GM12891 (cell line): ENCODE measurements around the gene SNX32.
"Not testable (repeated sequence)": the region's sequence is repeated elsewhere in the genome, so short reads cannot be mapped to it uniquely, and the experiment has no call there.

Source experiments
- DNase-seq: peaks from one replicate; pipeline ENCODE4 v3.0.0; 2011; ENCODE audit warnings: low spot score; ENCODE audit not compliant: insufficient read length
- FAIRE-seq: peaks from 2 replicates; lab custom pipeline; 2011; peaks lifted over from hg19 to GRCh38; lab: Jason Lieb, UNC
- PAX5 ChIP-seq: IDR thresholded peaks from 2 replicates; pipeline ENCODE4 v1.6.1; 2011; ENCODE audit warnings: low read length, moderate library complexity, mild to moderate bottlenecking; ENCODE audit not compliant: insufficient read depth, severe bottlenecking
- POLR2A ChIP-seq: IDR thresholded peaks from 2 replicates; pipeline ENCODE4 v1.6.1; 2011; ENCODE audit warnings: low read depth, low read length, control low read depth
- POLR2AphosphoS5 ChIP-seq: IDR thresholded peaks from 2 replicates; pipeline ENCODE4 v1.6.1; 2011; ENCODE audit warnings: low read depth, low read length, control low read depth
- POU2F2 ChIP-seq: IDR thresholded peaks from 2 replicates; pipeline ENCODE4 v1.6.1; 2011; ENCODE audit warnings: low read depth, mild to moderate bottlenecking, control low read depth, low read length, moderate library complexity
- SPI1 ChIP-seq: IDR thresholded peaks from 2 replicates; pipeline ENCODE4 v1.6.1; 2011; ENCODE audit warnings: low read depth, low read length, control low read depth
- TAF1 ChIP-seq: IDR thresholded peaks from 2 replicates; pipeline ENCODE4 v1.6.1; 2011; ENCODE audit warnings: low read depth, low read length, control low read depth

The SNX32 gene

DNA sequence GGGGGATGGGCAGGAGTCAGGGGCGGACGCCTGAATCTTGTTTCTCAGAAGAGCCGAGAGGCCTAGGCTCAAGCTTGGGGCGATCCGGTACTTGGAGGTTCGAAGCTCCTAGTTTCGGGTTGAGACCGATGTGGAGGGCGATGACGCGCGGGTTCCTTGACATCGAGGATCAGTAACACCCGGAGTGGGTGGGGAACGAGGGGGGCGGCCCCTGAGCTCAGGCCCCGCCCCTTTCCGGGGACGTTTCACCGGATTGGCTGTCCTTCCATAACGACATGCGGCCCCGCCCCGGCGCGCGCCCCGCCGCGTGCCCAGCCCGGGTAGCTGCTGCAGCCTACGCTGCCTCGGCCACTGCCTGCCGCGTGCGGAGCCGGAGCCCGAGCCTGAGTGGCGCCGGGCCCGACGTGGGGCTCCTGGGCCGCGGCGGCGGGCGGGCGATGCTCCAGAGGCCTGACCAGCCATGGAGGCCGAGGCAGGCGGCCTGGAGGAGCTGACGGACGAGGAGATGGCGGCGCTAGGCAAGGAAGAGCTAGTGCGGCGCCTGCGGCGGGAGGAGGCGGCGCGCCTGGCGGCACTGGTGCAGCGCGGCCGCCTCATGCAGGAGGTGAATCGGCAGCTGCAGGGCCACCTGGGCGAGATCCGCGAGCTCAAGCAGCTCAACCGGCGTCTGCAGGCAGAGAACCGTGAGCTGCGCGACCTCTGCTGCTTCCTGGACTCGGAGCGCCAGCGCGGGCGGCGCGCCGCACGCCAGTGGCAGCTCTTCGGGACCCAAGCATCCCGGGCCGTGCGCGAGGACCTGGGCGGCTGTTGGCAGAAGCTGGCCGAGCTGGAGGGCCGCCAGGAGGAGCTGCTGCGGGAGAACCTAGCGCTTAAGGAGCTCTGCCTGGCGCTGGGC is 56.8 kb downstream of the SNX32 start, which contains the start of gene CCDC85B:
CCDC85B (plus strand) TSS at position 350 of the 895 bp plus-strand sequence; CDS start at position 461, 111 bp downstream.
- peak; percentile 86 for DNase-seq
- no peak for TF ChIP-seq SPI1
- no peak; the same call in 1 of the 2 replicates for TF ChIP-seq POU2F2
- TF ChIP-seq POLR2AphosphoS5, result peak; percentile 77
- no peak for TF ChIP-seq PAX5
- peak; percentile 55; the same call in 1 of the 2 replicates for TF ChIP-seq TAF1
- peak; percentile 80 for TF ChIP-seq POLR2A
- FAIRE-seq, result peak; percentile 91

DNA sequence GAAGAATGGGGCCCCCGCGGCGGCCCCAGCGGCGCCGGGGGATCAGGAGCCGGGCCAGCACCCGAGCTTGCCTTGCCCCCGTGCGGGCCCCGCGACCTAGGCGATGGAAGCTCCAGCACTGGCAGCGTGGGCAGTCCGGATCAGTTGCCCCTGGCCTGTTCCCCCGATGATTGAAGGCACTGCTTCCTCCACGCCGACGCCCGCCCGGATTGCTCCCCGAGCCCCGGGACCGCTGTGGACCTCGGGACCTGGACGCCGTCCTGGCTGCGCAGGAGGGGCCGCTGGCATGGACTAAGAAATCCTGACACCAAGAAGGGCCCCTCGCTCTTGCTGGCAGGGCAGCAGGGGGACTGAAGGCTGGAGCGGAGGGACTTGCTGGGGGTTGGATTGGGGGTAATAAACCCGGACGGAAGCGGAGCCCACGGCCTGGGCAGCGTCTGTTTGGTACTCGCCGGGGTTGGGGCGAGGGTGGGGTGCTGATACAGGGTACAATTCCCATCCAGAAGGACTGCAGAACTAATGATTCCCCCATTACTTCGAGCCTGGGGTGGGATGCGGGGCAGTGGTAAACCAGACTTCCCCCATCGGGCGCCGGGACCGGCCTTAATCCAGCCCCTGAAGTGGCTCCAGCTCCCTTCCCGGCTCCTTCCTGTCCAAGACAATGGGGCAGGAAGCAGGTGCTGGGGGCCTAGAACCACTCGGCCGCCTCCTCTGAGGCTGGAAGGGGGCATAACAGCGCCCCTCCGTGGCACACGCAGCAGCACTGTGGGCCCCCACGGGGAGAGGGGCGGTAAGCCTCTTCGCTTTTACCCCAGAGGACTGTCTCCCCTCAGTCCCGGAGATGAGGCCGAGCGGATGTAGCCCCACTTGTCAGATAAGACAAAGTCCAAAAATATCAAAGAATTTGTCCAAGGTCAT is 57.7 kb downstream of the SNX32 start:
- no peak for FAIRE-seq
- TF ChIP-seq PAX5, result no peak
- TF ChIP-seq TAF1, result 0 out of 2 replicates have a peak, but pooled peaks have one; percentile 10
- TF ChIP-seq POLR2AphosphoS5, result no peak
- no peak for DNase-seq

DNA sequence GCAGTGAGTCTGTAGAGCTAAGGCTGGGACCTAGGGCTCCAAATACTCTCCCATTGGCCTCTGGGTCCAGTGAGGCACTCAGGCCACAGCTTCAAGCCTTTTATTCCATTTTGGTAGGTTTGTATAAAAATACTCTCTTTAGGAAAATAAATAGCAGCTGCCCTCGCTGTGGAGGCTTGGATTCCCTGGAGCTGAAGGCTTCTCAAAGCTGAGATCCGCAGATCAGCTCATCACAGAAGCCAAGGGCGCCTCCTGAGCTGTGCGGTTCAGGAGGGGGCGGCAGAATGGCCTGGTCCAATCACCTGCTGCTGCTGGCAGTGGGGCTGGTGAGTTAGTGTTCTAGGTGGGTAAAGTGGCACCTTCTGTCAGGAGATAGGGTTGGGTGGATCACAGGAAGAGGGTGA is 58.4 kb downstream of the SNX32 start:
- DNase-seq, result not testable (repeated sequence)
- FAIRE-seq, result peak; percentile 48

DNA sequence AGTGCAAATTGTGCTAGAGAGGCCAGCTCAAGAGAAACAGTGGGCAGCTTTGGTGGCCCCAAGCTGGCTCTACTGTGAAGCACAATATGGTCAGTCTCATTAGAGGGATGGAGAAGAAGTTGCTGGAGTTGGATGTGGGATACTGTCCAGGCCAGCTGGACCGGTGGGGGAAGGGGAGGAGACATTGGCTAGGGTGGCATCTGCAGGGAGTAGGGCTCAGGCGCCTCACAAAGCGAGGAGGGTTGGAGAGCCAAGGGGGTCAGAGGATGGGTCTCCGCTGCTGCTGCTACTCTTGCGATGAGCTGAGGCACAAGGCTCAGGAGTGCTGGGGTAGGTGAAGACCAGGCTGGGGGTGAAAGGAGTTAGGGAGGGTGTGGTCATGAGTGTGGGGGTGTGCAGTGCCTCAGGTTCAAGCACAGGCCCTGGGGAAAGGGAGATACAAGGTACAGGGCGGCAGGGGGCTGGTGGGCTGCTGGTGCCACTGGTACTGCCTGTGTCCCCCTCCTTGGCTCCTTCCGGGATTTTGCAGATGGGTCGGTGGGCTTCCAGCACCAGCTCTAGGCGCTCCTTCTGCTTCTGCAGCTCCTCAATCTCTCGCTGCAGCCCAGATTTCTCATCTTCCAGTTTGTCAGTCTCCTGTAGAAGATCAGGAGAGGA is 59.0 kb downstream of the SNX32 start:
- DNase-seq (no peak), FAIRE-seq (no peak)
- TF ChIP-seq PAX5 (no peak), POLR2A (peak; percentile 19; the same call in 1 of the 2 replicates)

DNA sequence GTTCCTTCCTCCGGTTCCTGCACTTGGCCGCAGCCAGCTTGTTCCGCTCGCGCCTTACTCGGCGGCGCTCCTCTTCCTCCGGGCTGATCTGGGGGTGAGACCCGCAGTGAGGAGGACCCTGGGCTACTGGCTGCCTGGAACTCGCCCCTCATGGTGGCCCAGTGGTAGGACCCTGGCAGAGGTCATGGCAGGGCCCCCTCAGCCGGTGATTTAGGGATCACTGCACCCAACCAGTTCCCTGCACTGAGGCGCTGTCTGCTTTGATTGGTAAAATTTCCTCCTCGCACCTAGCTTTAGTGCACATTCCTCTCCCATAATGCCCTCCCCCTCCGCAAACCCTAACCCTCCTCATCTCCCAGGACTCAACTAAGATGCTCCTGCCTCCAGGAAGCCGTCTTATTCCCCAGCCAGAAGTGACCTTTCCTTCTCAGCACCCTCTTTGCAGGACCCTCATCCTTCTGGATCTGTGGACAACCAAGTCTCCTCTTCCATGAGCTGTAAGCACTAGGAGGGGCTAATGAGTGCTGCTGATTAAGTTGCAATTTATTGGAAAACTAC is 60.4 kb downstream of the SNX32 start:
- DNase-seq, result no peak
- TF ChIP-seq SPI1 (peak; percentile 63), POLR2AphosphoS5 (no peak)
- FAIRE-seq, result peak; percentile 41

DNA sequence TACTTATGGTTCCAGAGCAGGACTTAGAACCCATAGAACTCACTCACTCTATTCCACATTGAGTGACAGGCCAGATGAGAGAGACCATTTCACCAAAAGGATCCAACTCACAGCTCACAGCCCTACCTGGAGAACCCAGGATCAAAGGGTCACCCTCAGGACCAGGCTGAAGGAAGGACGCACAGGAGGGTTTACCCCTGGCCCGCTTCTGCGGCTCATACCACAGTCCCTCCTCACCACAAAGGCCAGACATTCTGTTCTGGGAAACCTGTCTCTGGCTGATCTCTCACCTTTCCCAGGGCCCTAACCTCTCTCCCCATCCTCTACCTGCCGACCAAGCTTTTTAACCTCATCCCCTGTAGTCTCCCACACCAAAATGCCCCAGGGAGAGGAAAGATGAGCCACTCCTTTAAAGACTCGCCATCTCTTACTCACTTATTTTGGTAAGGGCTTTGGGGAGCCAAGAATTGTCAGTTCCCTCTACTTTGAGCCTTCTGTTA is 61.8 kb downstream of the SNX32 start:
- FAIRE-seq (no peak), DNase-seq (no peak)
- TF ChIP-seq SPI1, result no peak
- TF ChIP-seq POLR2A, result no peak
- TF ChIP-seq PAX5, result no peak
- no peak for TF ChIP-seq TAF1
- no peak for TF ChIP-seq POLR2AphosphoS5
- no peak for TF ChIP-seq POU2F2

DNA sequence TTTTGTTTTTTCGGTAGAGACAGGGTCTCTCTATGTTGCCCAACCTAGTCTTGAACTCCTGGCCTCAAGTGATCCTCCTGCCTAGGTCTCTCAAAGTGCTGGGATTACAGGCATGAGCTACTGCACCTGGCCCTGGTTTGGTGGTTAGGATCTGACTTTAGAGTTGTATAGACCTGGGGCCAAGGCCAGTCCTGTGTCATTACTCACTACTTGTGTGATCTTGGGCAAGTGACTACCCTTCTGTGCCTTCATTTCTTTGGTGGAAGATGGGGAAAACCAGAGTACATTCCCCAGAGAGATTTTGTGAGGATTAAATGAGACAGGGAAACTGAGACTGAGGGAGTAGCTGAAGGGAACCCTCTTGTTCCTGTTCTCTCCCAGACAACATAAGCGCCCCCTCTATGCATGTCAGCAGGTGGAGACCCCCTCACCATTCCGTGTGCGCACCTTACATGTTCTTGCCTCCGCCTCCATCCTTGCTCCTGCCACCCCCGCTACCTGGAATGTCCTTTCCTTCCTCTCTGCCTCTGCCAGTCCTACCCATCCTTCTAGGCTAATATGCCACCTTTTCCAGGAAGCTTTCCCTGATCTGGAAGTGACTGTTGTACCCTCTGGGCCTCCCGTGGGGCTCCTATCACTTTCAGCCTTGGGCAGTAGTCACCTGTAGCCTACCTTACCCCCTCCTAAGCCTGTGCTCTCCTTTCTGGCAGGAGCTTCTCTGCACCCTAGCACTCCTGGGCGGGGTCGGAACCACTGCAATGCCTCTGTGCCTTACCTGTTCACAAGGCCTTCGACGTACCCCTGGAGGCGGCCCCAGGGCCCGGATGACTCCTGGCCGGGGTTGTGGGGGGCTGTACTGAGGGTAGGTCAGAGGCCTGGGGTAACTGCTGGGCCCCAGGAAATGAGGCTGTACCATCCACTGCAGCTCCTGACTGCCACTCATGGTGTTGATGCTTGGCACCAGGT is 62.6 kb downstream of the SNX32 start:
- FAIRE-seq (no peak), DNase-seq (no peak)
- TF ChIP-seq SPI1 (no peak), POLR2AphosphoS5 (no peak), POLR2A (no peak), PAX5 (no peak)

DNA sequence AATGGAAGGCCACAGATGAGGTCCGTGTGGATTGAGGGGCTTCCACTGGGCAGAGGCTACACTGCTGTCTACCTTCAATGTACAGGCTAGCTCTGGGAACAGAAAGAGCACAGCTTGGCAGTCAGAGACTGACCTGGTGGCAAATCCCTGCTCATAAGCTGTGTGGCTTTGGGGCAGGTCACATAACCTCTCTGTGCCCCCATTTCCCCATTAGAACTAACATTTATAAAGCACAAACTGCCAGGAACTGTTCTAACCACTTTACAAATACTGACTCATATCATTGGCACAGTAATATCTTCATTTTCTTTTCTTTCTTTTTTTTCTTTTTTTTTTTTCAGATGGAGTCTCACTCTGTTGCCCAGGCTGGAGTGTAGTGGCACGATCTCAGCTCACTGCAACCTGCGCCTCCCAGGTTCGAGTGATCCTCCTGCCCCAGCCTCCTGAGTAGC is 63.3 kb downstream of the SNX32 start:
- TF ChIP-seq TAF1 (no peak), POU2F2 (no peak), POLR2A (no peak), PAX5 (no peak), SPI1 (no peak), POLR2AphosphoS5 (no peak)
- DNase-seq (no peak), FAIRE-seq (no peak)

DNA sequence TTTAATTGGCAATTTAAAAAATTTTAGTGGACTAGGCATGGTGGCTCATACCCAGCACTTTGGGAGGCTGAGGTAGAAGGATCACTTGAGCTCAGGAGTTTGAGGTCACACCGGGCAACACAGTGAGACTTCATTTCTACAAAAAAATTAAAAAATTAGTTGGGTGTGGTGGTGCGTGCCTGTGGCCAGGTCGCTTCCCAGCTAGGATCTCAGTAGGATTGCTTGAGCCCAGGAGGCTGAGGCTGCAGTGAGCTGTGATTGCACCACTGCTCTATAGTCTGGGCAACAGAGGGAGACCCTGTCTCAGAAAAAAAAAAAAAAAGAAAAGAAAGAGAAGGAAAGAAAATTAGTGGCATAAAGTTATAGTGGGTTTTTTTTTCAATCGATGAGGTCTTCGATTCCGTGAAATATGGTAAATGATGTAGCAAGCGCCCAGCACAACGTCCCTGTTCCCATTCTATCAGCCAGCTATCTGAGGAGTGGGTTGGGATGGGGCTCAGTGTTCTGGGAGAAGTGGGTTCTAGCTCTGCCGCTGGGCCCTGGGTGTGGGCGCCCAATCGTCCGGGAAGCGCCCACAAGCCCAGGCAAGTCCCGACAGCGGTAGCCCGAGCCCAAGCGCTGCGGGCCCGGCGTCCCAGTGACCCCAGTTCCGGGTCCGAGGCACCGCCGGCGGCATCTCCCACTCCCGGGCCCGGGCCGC is 65.0 kb downstream of the SNX32 start:
- TF ChIP-seq PAX5 (no peak), TAF1 (no peak), POLR2AphosphoS5 (no peak)
- DNase-seq (no peak), FAIRE-seq (no peak)
